Activated naive CD4-positive, alpha-beta T cell treated with anti-CD3 and anti-CD28 coated beads, Interleukin-2, amount 50 U/mL, for 72 hours (primary cell): Measurements from ENCODE around the gene SLC25A10. TPM values are rescaled to one million over a fixed set of nuclear protein-coding genes. Genes with fewer than 3 reads are reported as not detected.

ENCODE experiments used
- ATAC-seq, 2 donors: fragments of 150-1000 bp; cut with Tn5 transposase; 2 replicates each; pipeline ENCODE4 v1.10.0; 2021; ENCODE audit warnings: mild to moderate bottlenecking in 2 of 2, moderate library complexity in 2 of 2
- DNase-seq, 2 donors: peaks; one replicate each; pipeline ENCODE4 v3.0.0; 2021 to 2022; ENCODE audit warnings: low spot score in 2 of 2
- H3K27ac Mint-ChIP-seq, 2 donors: one replicate each; pipeline ENCODE4 v1.8.0; 2022; ENCODE audit warnings: mild to moderate bottlenecking in 2 of 2, mixed read lengths in 2 of 2
- H3K36me3 Mint-ChIP-seq, 2 donors: one replicate each; pipeline ENCODE4 v1.8.0; 2022; ENCODE audit warnings: mixed read lengths in 2 of 2
- H3K9me3 Mint-ChIP-seq, 2 donors: one replicate each; pipeline ENCODE4 v1.8.0; 2022; ENCODE audit warnings: mixed read lengths in 2 of 2
- total RNA-seq, 2 donors: library from RNA; stranded (reverse); gene quantifications; one replicate each; pipeline ENCODE4 v1.2.3, GENCODE V29; 2022

SLC25A10 gene
- total RNA-seq, 2 donors from 2014 or later, result 23.0 to 27.8 TPM

DNA sequence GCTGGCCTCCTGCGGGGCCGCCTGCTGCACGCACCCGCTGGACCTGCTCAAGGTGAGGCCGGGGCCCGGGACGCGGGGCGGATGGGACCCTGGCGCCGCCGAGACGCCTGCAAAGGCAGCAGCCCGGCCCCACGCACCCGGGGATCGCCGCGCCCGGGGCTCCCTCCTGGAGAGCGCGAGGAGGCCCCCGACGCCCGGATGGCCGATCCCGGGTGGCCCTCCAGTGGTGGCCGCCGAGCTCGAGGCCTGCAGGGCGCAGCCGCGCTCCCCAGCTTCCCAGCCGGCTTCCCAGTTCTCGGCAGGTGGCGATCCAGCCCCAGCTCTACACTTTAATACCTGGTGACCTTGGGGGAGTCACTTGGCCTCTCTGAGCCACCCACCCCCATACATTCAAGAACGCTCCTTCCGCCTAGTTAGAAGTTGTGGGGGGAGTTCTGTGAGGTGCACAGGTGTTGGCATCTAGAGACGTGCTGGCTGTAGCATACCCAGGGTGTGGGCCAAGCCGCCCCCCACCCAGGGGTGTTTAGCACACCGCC, 452 bp downstream of the SLC25A10 start:
- H3K36me3 Mint-ChIP-seq, result peaks cover 0 to 5% of the 10 kb centered on the region in 2 donors
- ATAC-seq (peak in 1 of 2 donors; percentile 34), DNase-seq (no peak)
- no peaks in the 10 kb centered on the region for H3K9me3 Mint-ChIP-seq
- peak overlapping the region; percentile 85 to 92 for H3K27ac Mint-ChIP-seq

DNA sequence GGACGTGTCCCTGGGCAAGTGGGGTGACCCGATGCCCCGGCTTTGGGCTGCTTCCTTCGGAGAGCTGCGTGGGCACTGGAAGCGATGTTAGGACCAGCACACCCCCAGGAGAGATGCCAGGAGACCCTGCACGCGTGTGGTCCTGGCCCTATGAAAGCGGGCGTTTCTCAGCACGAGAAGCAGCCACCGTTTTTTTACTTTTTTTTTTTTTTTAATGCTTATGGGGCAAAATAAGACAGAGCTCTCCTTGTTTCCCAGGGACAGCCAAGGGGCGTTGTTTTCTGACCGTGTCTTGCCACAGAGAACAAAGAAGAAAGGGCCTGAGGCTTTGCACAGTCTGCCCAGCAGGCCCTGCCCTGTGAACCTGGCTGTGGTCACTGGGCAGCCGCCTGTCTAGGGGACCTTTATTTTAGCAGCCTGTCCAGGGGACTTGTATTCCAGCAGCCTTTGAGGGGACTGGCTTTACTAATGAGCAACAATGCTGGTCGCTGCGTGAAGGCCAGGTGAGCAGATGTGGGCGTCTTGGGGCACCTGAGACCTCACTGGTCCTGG, 996 bp downstream of the SLC25A10 start:
- no peak for DNase-seq
- peaks cover 0 to 5% of the 10 kb centered on the region in 2 donors for H3K36me3 Mint-ChIP-seq
- peak overlapping the region; percentile 85 to 92 for H3K27ac Mint-ChIP-seq
- no peaks in the 10 kb centered on the region for H3K9me3 Mint-ChIP-seq
- no peak for ATAC-seq

DNA sequence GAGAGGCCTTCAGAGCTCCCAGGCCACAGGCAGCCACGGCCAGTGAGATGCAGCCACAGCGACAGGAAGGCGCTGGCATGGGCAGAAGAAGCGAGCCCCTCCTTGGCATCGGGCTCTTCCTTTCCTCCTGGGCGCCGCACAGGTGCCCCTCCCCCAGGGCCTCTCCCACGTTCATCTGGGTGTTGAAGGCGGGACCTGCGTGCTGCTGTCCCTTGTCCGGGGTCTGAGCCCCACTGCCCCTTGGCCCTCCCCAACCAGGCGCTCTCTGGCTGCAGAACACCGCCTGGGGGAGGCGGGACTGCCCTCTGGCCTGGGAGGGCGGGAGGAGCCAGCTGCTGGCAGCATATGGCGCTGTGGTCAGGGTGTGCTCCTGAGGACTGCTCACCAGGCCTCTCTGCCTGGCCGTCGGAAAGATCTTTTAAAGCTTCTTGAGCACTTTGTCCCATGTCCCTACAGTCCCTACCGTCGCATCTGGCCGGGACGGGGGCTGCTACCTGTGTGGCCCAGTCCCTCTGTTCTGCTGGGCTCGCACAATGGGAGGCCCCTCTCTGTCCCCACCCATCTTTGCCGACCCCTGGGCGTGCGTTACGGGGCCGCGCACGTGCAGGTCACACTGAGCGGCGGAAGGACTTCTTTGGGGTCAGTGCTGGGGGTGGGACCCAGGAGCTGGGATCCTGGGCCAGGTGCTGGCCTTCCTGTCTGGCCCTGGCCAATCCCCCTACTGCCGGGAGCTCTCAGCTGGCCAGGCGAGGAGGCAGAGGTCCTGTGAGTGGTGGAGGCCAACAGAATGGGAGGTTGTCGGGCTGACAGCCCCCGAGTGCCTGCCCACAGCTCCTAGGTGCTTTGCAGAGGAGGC, 1.7 kb downstream of the SLC25A10 start:
- H3K36me3 Mint-ChIP-seq, result peaks cover 0 to 5% of the 10 kb centered on the region in 2 donors
- DNase-seq (no peak), ATAC-seq (no peak)
- no peaks in the 10 kb centered on the region for H3K9me3 Mint-ChIP-seq
- peak overlapping the region in 1 of 2 donors; percentile 92 for H3K27ac Mint-ChIP-seq

DNA sequence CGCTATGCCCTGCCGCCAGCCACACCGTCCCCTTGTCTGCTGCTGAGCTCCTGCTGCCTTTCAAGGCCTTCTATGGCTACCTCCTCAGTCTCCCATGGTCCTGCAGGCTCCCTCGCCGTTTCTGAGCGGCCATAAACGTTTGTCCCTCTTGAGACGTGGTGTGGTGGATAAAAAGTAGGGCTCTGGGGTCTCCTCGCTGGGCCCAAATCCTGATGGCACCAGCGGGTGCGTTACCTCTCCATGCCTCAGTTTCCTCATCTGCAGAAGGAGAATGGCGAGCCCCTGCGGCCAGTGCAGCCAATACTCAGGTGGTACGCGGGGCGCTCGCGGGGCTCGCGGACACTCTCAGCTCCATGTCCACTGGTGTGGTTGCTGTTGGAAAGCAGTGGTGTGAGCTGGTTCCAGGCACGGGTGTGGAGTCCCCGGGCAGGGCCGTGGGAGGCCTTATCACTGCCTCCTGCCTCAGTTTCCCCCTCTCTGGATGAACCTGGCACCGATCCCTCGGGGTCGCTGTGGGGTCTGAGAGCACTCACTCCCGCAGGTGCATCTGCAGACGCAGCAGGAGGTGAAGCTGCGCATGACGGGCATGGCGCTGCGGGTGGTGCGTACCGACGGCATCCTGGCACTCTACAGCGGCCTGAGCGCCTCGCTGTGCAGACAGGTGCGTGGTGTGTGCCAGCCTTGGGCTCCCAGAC, 2.5 kb downstream of the SLC25A10 start:
- H3K9me3 Mint-ChIP-seq, result no peaks in the 10 kb centered on the region

DNA sequence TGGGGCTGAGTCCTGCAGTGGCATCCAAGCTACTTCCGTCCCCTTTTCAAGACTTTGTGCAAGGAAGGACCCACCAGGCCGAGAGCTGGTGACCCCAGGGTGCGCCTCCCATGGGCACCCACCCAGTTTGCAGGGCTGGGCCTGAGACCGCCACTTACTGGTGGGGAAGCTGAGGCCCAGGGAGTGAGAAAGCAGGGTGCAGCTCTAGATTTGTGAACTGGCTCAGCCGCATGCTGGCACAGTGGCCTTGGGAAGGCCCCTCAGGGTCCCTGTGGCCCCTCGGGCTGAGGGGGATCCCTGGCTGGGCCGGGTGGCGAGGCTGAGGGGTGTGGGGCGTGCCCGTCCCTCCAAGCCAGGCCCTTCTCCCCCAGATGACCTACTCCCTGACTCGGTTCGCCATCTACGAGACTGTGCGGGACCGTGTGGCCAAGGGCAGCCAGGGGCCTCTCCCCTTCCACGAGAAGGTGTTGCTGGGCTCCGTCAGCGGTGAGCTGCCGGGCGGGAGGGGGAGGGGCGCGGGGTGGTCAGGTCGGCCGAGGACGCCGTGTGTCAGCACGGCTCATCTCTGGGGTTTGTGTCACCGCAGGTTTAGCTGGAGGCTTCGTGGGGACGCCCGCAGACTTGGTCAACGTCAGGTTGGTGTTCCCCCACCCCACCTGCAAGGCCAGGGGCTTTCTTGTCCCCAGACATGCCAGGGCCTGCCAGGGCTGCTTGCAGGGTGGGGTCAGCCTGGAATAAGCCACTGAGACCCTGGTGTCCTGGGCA, 3.2 kb downstream of the SLC25A10 start:
- ATAC-seq (no peak), DNase-seq (no peak)
- H3K9me3 Mint-ChIP-seq, result no peaks in the 10 kb centered on the region
- H3K27ac Mint-ChIP-seq, result no peak overlapping the region
- peaks cover 0 to 5% of the 10 kb centered on the region in 2 donors for H3K36me3 Mint-ChIP-seq

More for the DNA sequence above, 2.5 kb downstream of the SLC25A10 start:
- DNase-seq, result no peak
- peaks cover 0 to 5% of the 10 kb centered on the region in 2 donors for H3K36me3 Mint-ChIP-seq
- ATAC-seq, result no peak
- peak overlapping the region in 1 of 2 donors; percentile 50 for H3K27ac Mint-ChIP-seq

DNA sequence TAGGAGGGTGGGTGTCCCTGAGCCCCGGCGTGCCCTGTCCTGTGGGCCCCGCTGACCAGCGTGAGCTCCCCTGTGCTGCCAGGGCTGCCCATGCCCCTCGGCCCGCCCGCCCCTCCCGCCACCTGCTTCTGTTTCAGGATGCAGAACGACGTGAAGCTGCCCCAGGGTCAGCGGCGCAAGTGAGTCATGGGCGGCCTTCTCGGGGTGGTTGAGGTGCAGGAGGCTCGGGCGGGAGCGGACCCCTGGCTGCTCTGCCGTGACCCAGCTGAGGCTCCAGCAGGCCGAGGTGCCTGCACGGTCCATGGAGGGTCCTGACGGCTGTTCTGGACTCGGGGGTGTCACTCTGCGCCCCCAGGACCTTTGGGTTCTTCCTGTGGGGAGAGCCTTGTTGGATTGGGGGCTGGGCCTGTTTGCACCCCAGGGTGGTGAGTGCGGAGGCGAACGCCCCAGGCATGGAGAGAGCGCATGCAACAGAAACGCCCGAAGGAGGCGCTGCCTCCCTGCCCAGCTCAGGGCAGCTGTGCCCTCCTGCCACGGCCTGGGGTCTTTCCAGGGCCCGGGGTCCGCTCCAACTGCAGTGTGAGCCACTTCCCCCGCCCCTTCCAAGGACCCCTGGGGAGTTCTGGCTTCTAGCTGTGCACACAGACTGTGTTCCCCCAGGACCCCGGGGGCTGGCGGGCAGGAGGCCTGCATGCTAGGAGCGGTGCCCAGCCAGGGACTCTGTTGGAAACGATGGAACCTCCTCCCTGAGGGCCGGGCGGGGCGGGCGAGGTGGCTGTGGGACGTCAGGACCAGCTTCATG, 4.0 kb downstream of the SLC25A10 start:
- peaks cover 0 to 5% of the 10 kb centered on the region in 2 donors for H3K36me3 Mint-ChIP-seq
- DNase-seq (peak in 1 of 2 donors; percentile 56), ATAC-seq (no peak)
- no peaks in the 10 kb centered on the region for H3K9me3 Mint-ChIP-seq
- H3K27ac Mint-ChIP-seq, result no peak overlapping the region

DNA sequence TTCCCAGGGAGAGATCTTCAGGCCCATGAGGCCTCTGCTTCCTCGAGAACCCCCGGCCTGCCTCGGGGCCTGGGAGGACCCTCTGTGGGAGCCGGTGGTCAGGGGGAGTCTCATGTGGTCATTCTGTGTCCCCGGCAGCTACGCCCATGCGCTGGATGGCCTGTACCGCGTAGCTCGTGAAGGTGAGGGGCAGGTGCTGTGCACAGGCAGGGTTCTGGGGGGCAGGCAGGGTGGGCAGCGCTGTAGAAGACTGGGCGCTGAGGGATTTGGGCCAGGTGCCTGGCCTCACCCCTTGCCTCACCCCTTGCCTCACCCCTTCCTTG, 4.6 kb downstream of the SLC25A10 start:
- Mint-ChIP-seq H3K27ac (no peak overlapping the region), H3K36me3 (peaks cover 0 to 5% of the 10 kb centered on the region in 2 donors), H3K9me3 (no peaks in the 10 kb centered on the region)
- ATAC-seq, result no peak
- no peak for DNase-seq

DNA sequence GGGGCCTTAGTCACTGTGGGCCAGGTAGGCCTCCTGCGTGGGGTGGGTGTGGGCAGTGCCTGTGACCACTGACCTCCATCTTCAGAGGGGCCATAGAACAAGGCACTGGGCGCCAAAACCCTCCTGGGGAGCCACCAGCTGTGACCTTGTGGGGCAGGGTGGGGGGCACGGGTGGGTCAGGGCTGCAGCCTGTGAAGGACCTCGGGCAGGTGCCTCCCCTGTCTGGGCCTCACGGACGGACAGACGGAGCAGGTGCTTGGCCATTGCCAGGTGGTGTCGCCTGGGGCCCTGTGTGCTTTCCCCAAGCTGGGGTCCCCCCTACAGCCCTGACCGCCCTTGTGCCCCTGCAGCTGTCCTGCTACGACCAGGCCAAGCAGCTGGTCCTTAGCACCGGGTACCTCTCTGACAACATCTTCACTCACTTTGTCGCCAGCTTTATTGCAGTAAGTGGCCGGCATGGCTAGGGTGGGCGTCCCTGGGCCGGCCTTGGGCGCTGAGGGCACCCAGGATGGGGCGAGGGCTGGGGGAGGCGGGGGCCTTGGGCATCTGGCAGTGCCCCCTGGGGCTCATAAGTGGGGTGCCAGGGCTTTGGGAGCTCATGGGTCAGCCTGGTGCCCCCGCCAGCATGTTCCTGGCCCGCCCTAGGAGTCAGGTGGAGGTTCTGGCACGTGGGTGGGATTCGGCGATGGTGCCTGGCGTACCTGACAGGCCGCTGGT, 5.1 kb downstream of the SLC25A10 start:
- ATAC-seq (no peak), DNase-seq (no peak)
- Mint-ChIP-seq H3K27ac (no peak overlapping the region), H3K36me3 (peaks cover 0 to 5% of the 10 kb centered on the region in 2 donors), H3K9me3 (no peaks in the 10 kb centered on the region)

DNA sequence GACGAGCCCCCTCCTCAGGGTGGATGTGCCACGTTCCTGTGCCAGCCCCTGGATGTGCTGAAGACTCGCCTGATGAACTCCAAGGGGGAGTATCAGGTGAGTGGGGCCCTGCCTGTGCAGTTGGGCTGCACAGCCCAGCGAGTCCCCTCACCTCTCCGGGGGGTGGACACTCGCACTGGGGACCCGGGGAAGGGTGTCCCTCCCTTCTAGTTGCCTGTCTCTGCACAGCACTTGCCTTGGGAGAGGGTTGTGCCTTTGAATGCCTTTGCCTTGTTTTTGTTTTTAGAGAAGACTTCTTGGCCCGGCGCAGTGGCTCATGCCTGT, 5.6 kb downstream of the SLC25A10 start:
- no peak overlapping the region for H3K27ac Mint-ChIP-seq

DNA sequence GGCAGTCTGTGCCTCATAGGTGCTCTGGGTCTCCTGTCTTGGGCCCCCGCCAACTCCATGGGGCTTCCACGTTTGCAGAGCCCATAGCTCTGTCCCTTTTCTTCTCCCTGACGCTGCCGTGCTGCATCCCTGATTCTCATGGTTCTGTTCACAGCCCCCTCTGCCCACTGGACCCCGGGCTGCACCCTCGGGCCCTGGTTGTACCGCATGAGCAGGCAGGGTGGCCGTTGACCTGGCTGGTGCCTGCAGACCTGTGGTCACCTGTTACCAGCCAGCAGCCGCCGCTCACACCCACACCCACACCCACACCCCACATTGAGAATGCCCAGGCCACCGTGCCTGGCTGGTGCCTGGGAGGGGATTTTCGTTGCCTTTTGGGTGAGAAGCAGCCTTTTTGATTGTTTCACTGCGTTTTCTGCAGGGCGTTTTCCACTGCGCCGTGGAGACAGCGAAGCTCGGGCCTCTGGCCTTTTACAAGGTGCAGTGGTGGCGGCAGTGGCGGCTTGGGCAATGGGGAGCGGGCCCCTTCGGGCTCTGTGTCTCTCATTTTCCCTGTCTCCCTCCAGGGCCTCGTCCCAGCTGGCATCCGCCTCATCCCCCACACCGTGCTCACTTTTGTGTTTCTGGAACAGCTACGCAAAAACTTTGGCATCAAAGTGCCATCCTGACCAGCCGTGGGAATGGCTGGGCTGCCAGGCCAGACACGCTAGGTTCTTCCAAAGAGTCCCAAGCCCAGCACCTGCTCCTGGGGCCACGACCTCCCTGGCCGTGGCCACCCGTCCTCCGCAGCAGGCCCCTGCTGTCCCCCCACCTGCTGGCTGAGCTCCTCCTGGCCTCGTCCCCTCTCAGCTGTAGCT, 7.6 kb downstream of the SLC25A10 start:
- DNase-seq, result no peak
- no peak for ATAC-seq

More for the DNA sequence above, 5.6 kb downstream of the SLC25A10 start:
- H3K9me3 Mint-ChIP-seq, result no peaks in the 10 kb centered on the region
- ATAC-seq (no peak), DNase-seq (no peak)
- H3K36me3 Mint-ChIP-seq, result peaks cover 0 to 4% of the 10 kb centered on the region in 2 donors

DNA sequence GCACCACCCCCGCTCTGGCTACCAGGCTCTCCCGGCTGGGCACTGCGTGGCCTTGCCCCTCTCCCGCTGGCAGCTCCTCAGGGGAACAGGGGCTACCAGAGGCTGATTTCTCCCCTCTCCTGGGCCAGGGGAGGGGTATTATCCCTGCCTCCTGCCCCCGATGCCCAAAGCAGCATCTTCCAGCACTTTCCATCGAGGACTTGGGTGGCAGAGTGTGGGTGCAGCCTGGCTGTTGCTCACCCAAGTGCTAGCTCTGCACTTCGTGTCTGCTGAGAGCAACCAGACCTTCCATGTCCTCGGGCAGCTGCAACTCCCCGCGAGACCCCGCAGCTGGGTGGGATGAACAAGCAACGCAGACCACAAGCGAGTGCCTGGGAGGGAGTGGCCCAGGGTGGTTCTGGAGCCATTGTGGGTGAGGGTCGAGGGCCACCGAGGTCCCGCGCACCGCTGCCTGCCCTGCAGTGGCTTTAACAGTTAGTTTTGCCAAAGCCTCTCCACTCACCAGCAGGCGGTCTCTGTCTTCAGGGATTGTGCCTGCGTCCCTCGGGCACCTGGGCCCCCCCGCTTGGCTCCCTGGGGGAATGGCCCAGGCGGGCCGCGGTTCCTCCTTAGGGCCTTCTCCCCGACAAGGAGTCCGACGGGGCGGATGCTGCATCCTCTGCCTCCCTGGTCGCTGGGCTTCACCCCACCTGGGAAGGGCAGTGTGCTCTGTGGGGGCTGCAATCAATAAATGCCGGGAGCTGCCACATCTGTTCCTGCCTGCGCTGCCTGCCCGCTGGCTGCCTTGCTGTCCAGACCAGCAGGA, 8.4 kb downstream of the SLC25A10 start:
- Mint-ChIP-seq H3K9me3 (no peaks in the 10 kb centered on the region), H3K27ac (no peak overlapping the region), H3K36me3 (no peaks in the 10 kb centered on the region)
- no peak for ATAC-seq
- DNase-seq, result peak in 1 of 2 donors; percentile 55

More for the DNA sequence above, 7.6 kb downstream of the SLC25A10 start:
- Mint-ChIP-seq H3K27ac (peak overlapping the region in 1 of 2 donors; percentile 50), H3K36me3 (no peaks in the 10 kb centered on the region), H3K9me3 (no peaks in the 10 kb centered on the region)

DNA sequence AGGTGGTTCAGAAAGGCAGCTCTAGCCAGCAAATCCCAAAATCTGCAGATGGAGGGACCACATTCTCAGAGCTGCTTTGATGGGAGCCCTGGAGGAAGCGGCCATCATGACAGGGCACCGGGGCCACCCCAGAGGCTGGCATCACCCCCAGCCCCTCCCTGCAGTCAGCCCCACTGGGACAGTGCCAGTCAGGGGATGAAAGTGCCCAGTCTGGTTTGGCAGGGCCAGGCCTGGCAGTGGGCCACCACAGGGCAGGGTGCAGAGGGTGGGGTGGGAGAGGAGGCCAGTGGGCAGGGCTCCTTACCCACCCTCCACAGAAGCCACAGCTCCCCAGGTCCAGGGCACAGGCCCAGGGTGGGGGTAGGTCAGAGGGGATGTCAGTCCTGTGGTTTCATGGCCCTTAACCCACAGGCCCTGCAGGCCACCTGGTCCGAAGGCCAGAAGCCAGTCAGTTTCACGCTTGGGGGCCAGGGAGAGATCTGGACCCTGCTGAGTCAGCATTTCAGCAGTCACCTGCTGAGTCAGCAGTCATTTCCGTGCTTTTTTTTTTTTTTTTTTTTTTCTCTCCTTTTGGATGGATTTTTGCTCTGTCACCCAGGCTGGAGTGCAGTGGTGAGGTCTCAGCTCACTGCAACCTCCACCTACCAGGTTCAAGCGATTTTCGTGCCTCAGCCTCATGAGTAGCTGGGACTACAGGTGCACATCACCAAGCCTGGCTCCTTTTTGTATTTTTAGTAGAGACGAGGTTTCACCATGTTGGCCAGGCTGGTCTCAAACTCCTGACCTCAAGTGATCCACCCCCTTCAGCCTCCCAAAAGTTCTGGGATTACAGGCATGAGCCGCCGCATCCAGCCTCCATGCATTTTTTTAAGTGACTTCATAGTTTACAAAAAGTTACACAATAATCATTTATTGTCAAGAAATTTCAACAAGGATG, 10.4 kb downstream of the SLC25A10 start:
- H3K9me3 Mint-ChIP-seq, result no peaks in the 10 kb centered on the region
- H3K27ac Mint-ChIP-seq, result no peak overlapping the region
- no peaks in the 10 kb centered on the region for H3K36me3 Mint-ChIP-seq
- ATAC-seq (no peak), DNase-seq (no peak)

DNA sequence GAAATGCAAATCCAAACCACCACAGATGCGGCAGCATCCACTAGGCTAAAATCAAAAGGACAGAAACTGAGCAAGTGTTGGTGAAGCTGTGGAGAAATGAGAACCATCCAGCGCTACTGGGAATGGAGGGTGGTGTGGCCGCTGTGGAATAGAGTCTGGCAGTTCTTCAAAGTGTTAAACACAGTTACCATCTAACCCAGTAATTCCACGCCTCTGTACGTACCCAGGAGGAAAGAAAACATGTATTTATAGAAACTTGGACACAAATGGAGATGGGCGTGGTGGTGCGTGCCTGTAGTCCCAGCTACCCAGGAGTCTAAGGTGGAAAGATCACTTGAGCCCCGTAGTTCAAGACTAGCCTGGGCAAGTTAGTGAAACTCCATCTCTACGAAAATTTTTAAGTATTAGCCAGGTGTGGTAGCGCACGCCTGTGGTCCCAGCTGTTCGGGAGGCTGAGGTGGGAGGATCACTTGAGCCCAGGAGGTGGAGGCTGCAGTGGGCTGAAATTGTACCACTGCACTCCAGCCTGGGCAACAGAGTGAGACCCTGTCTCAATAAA, 11.6 kb downstream of the SLC25A10 start:
- no peak for ATAC-seq
- no peaks in the 10 kb centered on the region for H3K9me3 Mint-ChIP-seq

More for the DNA sequence above, 11.6 kb downstream of the SLC25A10 start:
- H3K36me3 Mint-ChIP-seq, result no peaks in the 10 kb centered on the region
- no peak for DNase-seq
- peak overlapping the region in 1 of 2 donors; percentile 53 for H3K27ac Mint-ChIP-seq
